HG03025 (cell line): Measurements from ENCODE around the gene MAPK8IP3.
"Not testable (repeated sequence)": the region's sequence is repeated elsewhere in the genome, so short reads cannot be mapped to it uniquely, and the experiment has no call there.

ENCODE experiments used
- ATAC-seq: cut with Tn5 transposase; IDR thresholded peaks from one replicate; pipeline ENCODE4 v1.9.1; 2021; ENCODE audit warnings: mild to moderate bottlenecking, moderate library complexity; ENCODE audit not compliant: unreplicated experiment, low FRiP score

The MAPK8IP3 gene

GRCh38 chr16:1709356-1709755, 3.4 kb downstream of the MAPK8IP3 start:
- ATAC-seq: no peak

DNA sequence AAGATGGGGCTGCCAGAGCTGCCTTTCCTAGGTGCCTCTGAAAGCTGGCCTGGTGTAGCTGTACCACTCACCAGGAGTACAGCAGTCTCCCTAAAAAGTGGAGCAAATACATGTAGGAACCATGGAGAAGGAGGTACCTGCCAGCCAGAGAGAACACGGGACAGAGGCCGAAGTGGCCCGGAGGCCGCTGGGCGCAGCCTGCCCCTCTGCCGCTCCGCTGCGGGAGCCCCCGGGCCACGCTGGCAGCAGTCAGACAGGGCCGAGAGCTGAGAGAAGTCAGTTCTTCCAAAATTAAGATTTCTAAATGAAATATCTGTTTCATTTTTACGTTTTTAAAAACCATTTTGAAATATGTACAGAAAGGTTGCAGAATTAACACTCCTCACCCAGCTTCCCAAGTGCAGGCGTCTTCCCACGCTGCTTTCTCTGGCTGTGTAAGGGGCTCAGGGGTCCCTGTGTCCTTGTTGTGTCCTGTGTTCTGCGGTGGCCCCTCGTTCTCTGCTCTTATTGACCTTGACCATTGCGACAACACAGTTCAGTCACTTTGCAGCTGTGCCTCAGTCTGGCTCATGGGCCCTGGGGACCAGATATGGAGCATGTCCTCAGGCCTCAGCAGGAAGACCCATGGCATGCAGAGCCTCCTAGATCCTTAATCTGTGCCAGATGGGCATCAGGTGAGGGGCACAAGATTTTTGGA, 5.0 kb downstream of the MAPK8IP3 start:
- no peak for ATAC-seq

- no peak for ATAC-seq
These were observed 6.8 kb downstream of the MAPK8IP3 start for GRCh38 chr16:1712791-1713261.

DNA sequence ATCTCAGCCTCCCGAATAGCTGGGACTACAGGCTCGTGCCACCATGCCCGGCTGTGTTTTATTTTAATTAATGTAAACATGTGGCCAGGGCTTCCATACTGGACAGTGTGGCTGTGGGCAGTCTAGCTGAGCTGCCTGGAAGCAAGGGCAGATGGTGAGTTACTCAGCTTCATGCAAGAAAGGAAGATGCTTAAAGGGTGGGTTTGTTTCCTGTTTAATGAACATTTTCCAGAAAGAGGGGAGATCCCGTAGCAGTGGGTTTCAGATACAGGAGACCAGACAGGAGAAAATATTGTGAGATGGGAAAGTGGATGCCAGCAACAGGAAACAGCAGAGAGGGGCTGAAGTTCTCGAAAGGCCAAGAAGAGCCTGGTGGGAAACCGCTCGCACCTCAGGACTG, 7.3 kb downstream of the MAPK8IP3 start:
- ATAC-seq: no peak

DNA sequence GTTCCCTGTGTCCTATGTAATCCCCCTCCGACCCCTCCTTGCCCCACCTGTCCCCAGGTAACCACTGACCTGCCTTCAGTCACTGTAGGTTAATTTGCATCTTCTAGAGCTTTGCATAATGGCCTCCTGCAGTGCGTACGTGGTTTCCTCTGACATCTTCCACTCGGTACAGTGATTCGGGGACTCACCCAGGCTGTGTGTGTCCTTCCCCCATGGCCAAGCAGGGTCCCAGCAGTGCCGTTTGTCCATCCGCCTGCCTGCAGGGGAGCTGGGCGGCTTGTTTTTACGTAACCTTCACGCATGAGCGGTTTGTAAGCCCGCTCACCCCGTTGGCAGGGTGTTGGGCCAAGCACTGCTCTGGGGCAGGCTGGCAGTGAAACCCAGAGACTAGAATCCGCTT, 7.9 kb downstream of the MAPK8IP3 start:
- ATAC-seq: no peak

GRCh38 chr16:1715220-1715619, 9.2 kb downstream of the MAPK8IP3 start:
- no peak for ATAC-seq

GRCh38 chr16:1718236-1718635, 12.2 kb downstream of the MAPK8IP3 start:
- not testable (repeated sequence) for ATAC-seq

DNA sequence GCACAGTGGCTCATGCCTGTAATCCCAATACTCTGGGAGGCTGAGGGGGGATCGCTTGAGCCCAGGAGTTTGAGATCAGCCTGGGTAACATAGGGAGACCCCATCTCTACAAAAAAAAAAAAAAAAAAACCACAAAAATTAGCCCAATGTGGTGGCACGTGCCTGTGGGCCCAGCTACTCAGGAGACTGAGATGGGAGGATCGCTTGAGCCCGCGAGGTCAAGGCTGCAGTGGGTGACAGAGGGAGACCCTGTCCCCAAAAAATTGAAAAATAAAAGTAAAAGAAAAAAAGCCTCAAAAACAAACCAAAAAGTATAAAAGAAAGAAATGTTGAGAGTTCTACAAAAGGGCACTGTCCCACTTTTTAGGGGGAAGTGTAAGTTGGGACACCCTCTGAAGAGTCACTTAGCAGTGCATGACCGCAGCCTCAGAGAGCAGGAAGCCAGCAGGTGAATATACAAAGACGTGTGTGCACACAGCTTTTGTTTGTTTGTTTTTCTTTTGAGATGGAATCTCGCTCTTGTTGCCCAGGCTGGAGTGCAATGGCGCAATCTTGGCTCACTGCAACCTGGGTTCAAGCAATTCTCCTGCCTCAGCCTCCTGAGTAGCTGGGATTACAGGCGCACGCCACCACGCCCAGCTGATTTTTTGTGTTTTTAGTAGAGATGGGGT, 13.7 kb downstream of the MAPK8IP3 start:
- ATAC-seq: not testable (repeated sequence)

DNA sequence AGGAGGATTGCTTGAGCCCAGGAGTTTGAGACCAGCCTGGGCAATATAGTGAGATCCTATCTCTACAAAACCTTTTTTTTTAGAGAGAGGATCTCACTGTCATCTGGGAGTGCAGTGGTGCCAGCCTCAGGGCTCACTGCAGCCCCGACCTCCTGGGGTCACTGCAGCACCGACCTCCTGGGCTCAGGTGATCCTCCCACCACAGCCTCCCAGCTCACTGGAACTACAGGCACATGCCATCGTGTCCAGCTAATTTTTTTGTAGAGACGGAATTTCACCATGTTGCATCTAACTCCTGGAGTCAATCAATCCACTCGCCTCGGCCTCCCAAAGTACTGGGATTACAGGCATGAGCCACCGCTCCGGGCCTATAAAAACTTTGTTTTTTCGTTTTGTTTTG, 15.4 kb downstream of the MAPK8IP3 start:
- ATAC-seq: no peak

GRCh38 chr16:1723450-1724147, 17.6 kb downstream of the MAPK8IP3 start:
- ATAC-seq: no peak

GRCh38 chr16:1724491-1724890, 18.5 kb downstream of the MAPK8IP3 start:
- no peak for ATAC-seq

- ATAC-seq: no peak
These were observed 20.9 kb downstream of the MAPK8IP3 start for GRCh38 chr16:1726661-1727502.

DNA sequence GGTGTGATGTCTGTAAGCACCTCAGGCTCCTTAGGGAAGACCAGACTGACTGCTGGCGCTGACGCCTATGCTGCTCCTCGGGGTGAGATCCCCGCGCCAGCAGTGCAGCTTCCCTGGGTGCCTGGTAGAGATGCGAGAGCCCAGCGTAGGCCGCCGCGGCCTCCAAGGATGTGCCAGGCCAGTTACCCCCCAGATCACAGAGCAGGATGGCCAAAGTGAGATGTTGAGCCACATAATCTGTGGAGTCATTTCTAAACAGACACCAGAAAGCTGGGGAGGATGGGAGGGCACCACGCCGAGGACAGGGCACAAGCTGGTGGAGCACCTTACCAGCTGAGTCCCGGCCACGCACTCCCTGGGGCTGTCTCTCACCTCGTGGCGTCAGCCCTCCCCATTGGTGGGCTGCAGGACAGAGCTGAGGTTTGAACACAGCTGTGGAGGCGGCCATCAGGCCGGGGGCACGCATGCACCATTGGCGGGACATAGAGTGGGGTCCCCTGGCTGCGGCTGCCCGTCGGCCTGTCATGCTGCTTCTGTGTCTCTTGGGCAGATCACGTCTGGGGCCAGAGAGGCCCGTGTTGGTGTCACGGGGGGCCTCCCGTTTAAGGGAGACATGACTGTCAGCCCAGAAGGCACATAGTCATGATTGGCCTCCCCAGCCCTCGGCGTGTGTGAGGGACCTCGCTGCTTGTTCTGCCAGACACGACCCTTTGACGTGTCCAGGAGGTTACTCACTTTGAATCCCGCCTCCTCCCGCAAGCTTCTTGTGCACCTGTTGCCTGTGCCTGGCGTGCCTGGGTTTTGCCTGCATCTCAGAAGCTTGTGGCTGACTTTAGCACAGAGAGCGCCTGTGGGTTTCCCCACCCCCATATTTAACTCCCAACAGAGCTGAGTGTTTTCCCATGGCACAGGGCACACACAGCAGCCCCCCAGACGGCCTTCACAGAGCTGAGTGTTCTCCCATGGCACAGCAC, 21.9 kb downstream of the MAPK8IP3 start:
- ATAC-seq: no peak

DNA sequence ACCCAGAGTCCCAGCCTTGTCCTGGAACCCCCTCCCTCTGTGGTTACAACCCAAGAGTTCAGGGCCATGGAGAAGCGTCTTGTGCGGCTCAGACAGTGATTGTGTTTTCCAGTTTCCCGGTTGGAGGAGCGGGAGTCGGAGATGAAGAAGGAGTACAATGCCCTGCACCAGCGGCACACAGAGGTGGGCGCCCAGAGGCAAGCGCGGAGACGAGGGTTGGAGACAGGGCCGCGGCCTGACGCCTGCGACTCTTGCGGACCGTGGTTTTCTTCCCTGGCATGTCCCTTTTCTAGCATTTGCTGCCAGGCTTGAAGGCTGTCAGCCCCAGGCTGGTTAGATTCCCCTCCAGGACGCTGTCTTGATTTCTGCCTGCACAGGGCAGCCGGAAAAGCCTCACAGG, 23.0 kb downstream of the MAPK8IP3 start:
- ATAC-seq: no peak

- no peak for ATAC-seq
These were observed 23.4 kb downstream of the MAPK8IP3 start for GRCh38 chr16:1729445-1729844.

DNA sequence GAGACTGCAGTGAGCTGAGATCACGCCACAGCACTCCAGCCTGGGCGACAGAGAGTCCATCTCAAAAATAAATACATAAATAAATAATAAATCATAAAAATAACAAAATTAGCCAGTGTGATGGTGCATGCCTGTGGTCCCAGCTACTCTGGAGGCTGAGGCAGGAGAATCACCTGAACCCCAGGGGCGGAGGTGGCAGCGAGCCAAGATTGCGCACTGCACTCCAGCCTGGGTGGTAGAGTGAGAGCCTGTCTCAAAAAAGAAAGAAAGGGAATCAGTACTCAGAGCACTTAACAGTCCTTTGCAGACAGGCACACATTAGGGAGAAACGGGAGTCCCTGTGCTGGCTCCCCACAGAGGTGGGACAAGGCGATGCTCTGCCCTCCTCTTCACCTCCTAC, 25.1 kb downstream of the MAPK8IP3 start:
- no peak for ATAC-seq

- ATAC-seq: no peak
These were observed 25.6 kb downstream of the MAPK8IP3 start for GRCh38 chr16:1731603-1732002.

GRCh38 chr16:1732071-1732470, 26.1 kb downstream of the MAPK8IP3 start:
- ATAC-seq: no peak

DNA sequence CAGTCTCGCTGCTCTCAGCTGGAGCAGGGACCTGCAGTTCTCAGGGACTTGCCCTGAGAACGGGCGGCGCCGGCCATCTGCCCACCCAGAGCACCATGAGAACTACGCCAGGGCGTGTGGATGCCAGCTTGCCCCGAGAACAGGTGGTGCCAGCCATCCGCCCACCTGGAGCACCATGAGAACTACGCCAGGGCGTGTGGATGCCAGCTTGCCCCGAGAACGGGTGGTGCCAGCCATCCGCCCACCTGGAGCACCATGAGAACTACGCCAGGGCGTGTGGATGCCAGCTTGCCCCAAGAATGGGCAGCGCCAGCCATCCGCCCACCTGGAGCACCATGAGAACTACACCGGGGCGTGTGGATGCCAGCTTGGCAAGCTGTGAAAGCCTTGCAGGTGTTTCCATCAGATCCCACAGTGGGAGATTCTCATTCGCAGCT, 26.6 kb downstream of the MAPK8IP3 start:
- not testable (repeated sequence) for ATAC-seq
